ENCODE data around the gene TOP1.

DNA sequence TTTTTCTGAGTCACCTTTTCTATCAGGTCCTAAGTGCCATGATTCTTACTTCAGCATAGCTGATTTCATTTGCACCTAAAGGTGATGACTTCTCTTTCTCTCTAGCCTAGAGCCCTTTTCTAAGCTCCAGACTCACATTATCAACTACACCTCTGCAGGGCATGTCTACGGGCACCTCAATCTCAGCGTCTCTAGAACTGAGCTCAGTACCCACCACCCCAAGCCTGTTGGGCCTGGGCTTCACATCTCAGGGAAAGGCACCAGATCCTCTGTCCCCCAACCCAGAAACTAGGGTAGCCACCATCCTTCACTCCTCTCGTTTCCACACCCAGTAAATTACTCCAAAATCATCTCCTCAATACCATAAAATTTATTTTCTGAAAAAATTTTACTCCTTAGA lies 98.1 kb downstream of the TOP1 start:
- no peak for TF ChIP-seq POLR2A (IDR thresholded peaks at IDR 0.05; ENCODE audit: low read length)
- no peak for TF ChIP-seq GATA1 (IDR thresholded peaks at IDR 0.05; ENCODE audit: low read depth, low read length)
